OCI-LY3 (cell line): ENCODE measurements around the gene MTCH1.

Source experiments
- H2AFZ ChIP-seq: fragments of 200-600, 300-600 bp; shearing (Covaris generic); 2 replicates; pipeline ENCODE4 v1.6.0; 2014; ENCODE audit warnings: antibody characterized with exemption, low read depth, low read length
- H3K27ac ChIP-seq: fragments of 200-600, 300-600 bp; sonication (generic); 2 replicates; pipeline ENCODE4 v1.5.1; 2014; ENCODE audit warnings: mild to moderate bottlenecking, low read length, moderate library complexity, mixed read lengths
- H3K27me3 ChIP-seq: fragments of 200-600, 300-600 bp; sonication (generic); 2 replicates; pipeline ENCODE4 v1.6.1; 2014; ENCODE audit warnings: low read depth, low read length, mixed read lengths
- H3K36me3 ChIP-seq: fragments of 200-600, 300-600 bp; sonication (generic); replicated peaks from 2 replicates; pipeline ENCODE3; 2014; ENCODE audit warnings: low read depth, low read length, mixed read lengths
- H3K4me1 ChIP-seq: fragments of 300-600, 200-600 bp; sonication (generic); 2 replicates; pipeline ENCODE4 v1.6.1; 2014; ENCODE audit warnings: low read length, mixed read lengths
- H3K4me2 ChIP-seq: fragments of 200-600, 300-600 bp; sonication (generic); 2 replicates; pipeline ENCODE4 v1.6.1; 2014; ENCODE audit warnings: low read length, mixed read lengths
- H3K4me3 ChIP-seq: fragments of 300-600, 200-600 bp; sonication (generic); 2 replicates; pipeline ENCODE4 v1.5.1; 2014; ENCODE audit warnings: antibody characterized with exemption, mild to moderate bottlenecking, low read length, moderate library complexity
- H3K79me2 ChIP-seq: fragments of 300-600, 200-600 bp; shearing (Covaris generic); 2 replicates; pipeline ENCODE4 v1.6.1; 2014; ENCODE audit warnings: mild to moderate bottlenecking, low read length, mixed read lengths
- H3K9ac ChIP-seq: fragments of 300-600, 200-600 bp; shearing (Covaris generic); 2 replicates; pipeline ENCODE4 v1.6.0; 2014; ENCODE audit warnings: mild to moderate bottlenecking, low read length, moderate library complexity
- H3K9me3 ChIP-seq: fragments of 200-600, 300-600 bp; shearing (Covaris generic); 2 replicates; pipeline ENCODE4 v1.6.1; 2014; ENCODE audit warnings: low read length, mixed read lengths; ENCODE audit not compliant: insufficient read depth
- H4K20me1 ChIP-seq: fragments of 200-600, 300-600 bp; sonication (generic); 2 replicates; pipeline ENCODE4 v1.6.1; 2016; ENCODE audit warnings: low read length, mixed read lengths; ENCODE audit not compliant: insufficient read depth
- EZH2phosphoT487 ChIP-seq: fragments of 200-600 bp; shearing (Covaris generic); IDR thresholded peaks from 2 replicates; pipeline ENCODE4 v1.6.1; 2018; ENCODE audit warnings: antibody characterized with exemption, mixed run types, low read depth
- TF ChIP-seq, protein P1 (sequence below): fragments of 200-600, 300-600 bp; sonication (generic); IDR thresholded peaks from 2 replicates; pipeline ENCODE4 v1.5.1; 2014; ENCODE audit warnings: antibody characterized with exemption, low read length, low read depth

Gene MTCH1

DNA sequence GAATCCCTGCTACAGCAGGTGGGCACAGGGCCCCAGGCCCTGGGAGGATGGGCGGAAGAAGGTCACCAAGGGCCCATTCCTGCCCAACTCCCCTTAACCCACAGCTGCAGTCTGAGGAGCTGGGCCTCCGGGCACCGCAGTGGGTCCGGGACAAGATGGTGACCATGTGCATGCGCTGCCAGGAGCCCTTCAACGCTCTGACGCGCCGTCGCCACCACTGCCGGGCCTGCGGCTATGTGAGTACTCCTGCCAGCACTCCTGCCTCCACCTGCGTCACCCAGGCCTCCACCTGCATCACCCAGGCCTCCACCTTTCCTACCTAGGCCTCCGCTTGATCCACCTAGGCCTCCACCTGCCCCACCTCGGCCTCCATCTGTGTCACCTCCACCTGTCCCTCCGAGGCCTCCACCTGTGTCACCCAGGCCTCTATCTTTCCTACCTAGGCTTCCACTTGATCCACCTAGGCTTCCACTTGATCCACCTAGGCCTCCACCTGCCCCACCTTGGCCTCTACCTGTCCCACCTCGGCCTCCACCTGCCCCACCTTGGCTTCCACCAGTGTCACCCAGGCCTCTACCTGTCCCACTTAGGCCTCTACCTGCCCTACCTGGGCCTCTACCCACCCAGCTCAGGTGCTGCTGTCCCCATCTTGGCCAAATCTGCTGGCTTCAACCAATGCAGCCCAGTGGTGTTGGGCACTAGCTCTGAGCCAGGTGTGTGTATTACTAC is 36.3 kb upstream of the MTCH1 start:
- Histone ChIP-seq H3K4me2 (no peak overlapping the region), H2AFZ (no peak overlapping the region), H3K79me2 (peaks cover 13% of the 10 kb centered on the region), H3K36me3 (peaks cover 81% of the 10 kb centered on the region), H3K4me3 (no peak overlapping the region), H3K9me3 (no peaks in the 10 kb centered on the region), H3K4me1 (peaks cover 52% of the 10 kb centered on the region), H3K27ac (peak overlapping the region; percentile 20; the same call in 1 of the 2 replicates), H3K27me3 (no peaks in the 10 kb centered on the region), H4K20me1 (peaks cover 14% of the 10 kb centered on the region), H3K9ac (no peak overlapping the region)
- TF ChIP-seq EZH2phosphoT487: no peak
- TF ChIP-seq, protein P1, sequence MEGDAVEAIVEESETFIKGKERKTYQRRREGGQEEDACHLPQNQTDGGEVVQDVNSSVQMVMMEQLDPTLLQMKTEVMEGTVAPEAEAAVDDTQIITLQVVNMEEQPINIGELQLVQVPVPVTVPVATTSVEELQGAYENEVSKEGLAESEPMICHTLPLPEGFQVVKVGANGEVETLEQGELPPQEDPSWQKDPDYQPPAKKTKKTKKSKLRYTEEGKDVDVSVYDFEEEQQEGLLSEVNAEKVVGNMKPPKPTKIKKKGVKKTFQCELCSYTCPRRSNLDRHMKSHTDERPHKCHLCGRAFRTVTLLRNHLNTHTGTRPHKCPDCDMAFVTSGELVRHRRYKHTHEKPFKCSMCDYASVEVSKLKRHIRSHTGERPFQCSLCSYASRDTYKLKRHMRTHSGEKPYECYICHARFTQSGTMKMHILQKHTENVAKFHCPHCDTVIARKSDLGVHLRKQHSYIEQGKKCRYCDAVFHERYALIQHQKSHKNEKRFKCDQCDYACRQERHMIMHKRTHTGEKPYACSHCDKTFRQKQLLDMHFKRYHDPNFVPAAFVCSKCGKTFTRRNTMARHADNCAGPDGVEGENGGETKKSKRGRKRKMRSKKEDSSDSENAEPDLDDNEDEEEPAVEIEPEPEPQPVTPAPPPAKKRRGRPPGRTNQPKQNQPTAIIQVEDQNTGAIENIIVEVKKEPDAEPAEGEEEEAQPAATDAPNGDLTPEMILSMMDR: no peak

DNA sequence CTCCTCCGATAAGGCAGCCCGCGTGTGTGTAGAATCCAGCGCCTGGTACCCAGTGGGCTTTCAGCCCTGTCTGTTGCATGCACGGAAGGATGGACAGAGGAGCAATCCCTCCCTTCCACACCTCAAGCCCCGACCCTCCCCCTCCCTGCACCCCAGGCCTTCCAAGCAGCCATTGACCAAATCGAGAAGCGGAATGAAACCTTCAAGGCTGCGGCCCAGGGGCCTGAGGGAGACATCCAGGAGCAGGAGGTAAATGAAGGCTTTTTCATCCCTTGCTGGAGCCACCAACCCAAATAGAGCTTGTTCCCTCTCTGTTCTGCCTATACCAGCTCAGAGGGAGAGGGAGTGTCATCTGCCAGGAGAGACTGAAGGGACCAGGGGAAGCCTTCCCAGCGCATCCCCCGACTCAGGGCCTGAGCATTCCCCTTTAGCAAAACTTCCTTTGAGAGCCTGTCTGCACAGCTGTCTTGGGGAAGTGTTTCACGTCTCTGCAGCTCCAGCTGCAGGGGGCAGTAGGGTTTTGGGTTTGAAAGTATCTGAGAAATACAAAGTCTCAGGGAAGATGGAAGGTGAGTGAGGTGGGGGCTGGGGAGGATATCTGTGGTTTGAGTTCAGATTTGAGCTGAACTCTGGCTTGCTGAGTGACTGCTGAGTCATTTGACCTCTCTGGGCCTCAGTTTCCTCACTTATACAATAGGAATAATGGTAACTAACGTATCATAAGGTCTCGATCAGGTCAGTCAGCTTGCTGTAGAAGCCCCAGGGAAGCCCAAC is 35.5 kb upstream of the MTCH1 start:
- no peaks in the 10 kb centered on the region for H3K27me3 ChIP-seq
- peaks cover 81% of the 10 kb centered on the region for H3K36me3 ChIP-seq
- no peak overlapping the region for H3K4me2 ChIP-seq
- TF ChIP-seq EZH2phosphoT487: no peak
- TF ChIP-seq, protein P1: peak; percentile 61
- H3K4me1 ChIP-seq: peaks cover 57% of the 10 kb centered on the region
- H3K9ac ChIP-seq: no peak overlapping the region
- no peak overlapping the region for H2AFZ ChIP-seq
- H4K20me1 ChIP-seq: peaks cover 16% of the 10 kb centered on the region
- H3K4me3 ChIP-seq: no peak overlapping the region
- no peaks in the 10 kb centered on the region for H3K9me3 ChIP-seq
- peaks cover 13% of the 10 kb centered on the region for H3K79me2 ChIP-seq
- H3K27ac ChIP-seq: peak overlapping the region; percentile 20; the same call in 1 of the 2 replicates

DNA sequence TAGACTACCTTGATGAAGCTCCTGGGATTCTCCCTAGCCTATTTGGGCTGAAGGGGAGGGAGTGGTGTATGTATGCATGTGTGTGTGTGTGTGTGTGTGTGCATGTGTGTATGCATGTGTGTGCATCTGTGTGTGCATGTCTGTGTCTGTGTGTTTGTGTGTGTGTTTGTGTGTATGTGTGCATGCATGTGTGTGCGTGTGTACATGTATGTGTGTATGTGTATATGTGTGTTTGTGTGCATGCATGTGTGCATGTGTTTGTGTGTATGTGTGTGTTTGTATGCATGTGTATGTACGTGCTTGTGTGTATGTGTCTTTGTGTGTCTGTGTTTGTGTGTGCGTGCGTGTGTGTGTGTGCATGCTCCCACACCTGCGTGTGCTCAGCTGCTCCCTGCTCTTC is 34.8 kb upstream of the MTCH1 start:
- H2AFZ ChIP-seq: no peak overlapping the region
- H3K27ac ChIP-seq: no peak overlapping the region
- peaks cover 80% of the 10 kb centered on the region for H3K36me3 ChIP-seq
- TF ChIP-seq, protein P1: no peak
- no peak for TF ChIP-seq EZH2phosphoT487
- H3K79me2 ChIP-seq: peaks cover 13% of the 10 kb centered on the region
- peaks cover 16% of the 10 kb centered on the region for H4K20me1 ChIP-seq
- no peak overlapping the region for H3K4me3 ChIP-seq
- H3K9me3 ChIP-seq: no peaks in the 10 kb centered on the region
- H3K4me1 ChIP-seq: peaks cover 57% of the 10 kb centered on the region
- no peak overlapping the region for H3K9ac ChIP-seq
- H3K27me3 ChIP-seq: no peaks in the 10 kb centered on the region
- H3K4me2 ChIP-seq: no peak overlapping the region

DNA sequence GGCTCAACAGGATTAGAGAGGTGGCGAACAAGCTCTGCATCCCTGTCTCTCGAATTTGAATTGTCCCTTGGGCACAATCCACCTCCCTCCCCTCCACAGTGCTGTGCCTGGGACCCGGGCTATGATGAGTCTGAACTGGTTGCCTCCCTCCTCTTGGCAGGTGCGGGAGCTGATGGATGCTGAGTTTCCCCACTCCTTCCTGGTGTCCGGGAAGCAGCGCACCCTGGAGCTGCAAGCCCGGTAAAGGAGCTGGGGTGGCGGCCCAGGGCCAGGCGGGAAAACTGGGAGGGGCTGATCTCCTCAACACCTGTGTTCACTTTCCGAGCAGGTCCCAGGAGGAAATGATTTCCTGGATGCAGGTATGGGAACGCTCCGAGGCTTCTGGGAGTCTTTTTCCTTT is 34.4 kb upstream of the MTCH1 start:
- Histone ChIP-seq H3K4me1 (peaks cover 57% of the 10 kb centered on the region), H3K9me3 (no peaks in the 10 kb centered on the region), H3K4me3 (no peak overlapping the region), H3K36me3 (peaks cover 81% of the 10 kb centered on the region), H3K27me3 (no peaks in the 10 kb centered on the region), H3K79me2 (peaks cover 13% of the 10 kb centered on the region), H2AFZ (no peak overlapping the region), H4K20me1 (peaks cover 16% of the 10 kb centered on the region), H3K27ac (no peak overlapping the region), H3K4me2 (no peak overlapping the region), H3K9ac (no peak overlapping the region)
- TF ChIP-seq, protein P1: no peak
- no peak for TF ChIP-seq EZH2phosphoT487
